H1 (cell line): Measurements from ENCODE around the gene TSPAN9. TPM values are rescaled to one million over a fixed set of nuclear protein-coding genes. Genes with fewer than 3 reads are reported as not detected.
A peak's percentile ranks its signal among the peaks of the same experiment; 100 is the strongest.

ENCODE experiments used
- CTCF ChIA-PET: fragments of 300-600 bp; sonication (Branson Sonifier 250); formaldehyde crosslinking; loops from one replicate; lab custom pipeline; 2021; ENCODE audit not compliant: partially characterized antibody; lab: Charles Lee
- POLR2A ChIA-PET: fragments of 300-600 bp; sonication (Branson Sonifier 250); formaldehyde crosslinking; loops from one replicate; lab custom pipeline; 2021; ENCODE audit warnings: inconsistent platforms; ENCODE audit not compliant: partially characterized antibody; lab: Charles Lee
- DNase-seq, 2 experiments: peaks; one replicate each; pipeline versions ENCODE4 v3.0.0 to v3.0.0-alpha.2; 2010 to 2022; ENCODE audit warnings: low spot score in 2 of 2, low read depth in 1 of 2, mixed read lengths in 1 of 2
- FAIRE-seq: peaks from 2 replicates; lab custom pipeline; 2011; peaks lifted over from hg19 to GRCh38; lab: Jason Lieb, UNC
- H2AFZ ChIP-seq: 2 replicates; pipeline ENCODE4 v1.8.1; 2012; ENCODE audit warnings: low read length, inconsistent platforms
- H2AK5ac ChIP-seq: 2 replicates; pipeline ENCODE4 v1.6.1; 2013; ENCODE audit warnings: low read depth, low read length
- H2BK120ac ChIP-seq: replicated peaks from 2 replicates; pipeline ENCODE3; 2013; ENCODE audit warnings: low read depth, low read length, inconsistent platforms
- H2BK12ac ChIP-seq: 2 replicates; pipeline ENCODE4 v1.6.1; 2013; ENCODE audit warnings: low read depth, low read length
- H2BK15ac ChIP-seq: 2 replicates; pipeline ENCODE4 v1.6.1; 2013; ENCODE audit warnings: low read length
- H2BK20ac ChIP-seq: 2 replicates; pipeline ENCODE4 v1.6.1; 2013; ENCODE audit warnings: low read length
- H2BK5ac ChIP-seq: 2 replicates; pipeline ENCODE4 v1.6.1; 2013; ENCODE audit warnings: low read depth, low read length
- H3K14ac ChIP-seq: 2 replicates; pipeline ENCODE4 v1.6.1; 2013; ENCODE audit warnings: inconsistent platforms; ENCODE audit not compliant: insufficient read length
- H3K18ac ChIP-seq: 2 replicates; pipeline ENCODE4 v1.6.1; 2013; ENCODE audit warnings: low read length; ENCODE audit errors: extremely low read depth
- H3K23ac ChIP-seq: 2 replicates; pipeline ENCODE4 v1.6.1; 2013; ENCODE audit warnings: inconsistent platforms; ENCODE audit not compliant: insufficient read length
- H3K23me2 ChIP-seq: 2 replicates; pipeline ENCODE4 v1.6.1; 2013; ENCODE audit warnings: low read depth, low read length
- H3K27ac ChIP-seq: 2 replicates; pipeline ENCODE4 v1.6.1; 2011; ENCODE audit warnings: low read depth, low read length, inconsistent platforms
- H3K27me3 ChIP-seq, 4 experiments: replicated peaks in 1 of 4; 1 replicate in 1 of 4; 2 replicates in 3 of 4; pipeline versions ENCODE4 v1.6.1 to v1.8.1; 2011 to 2013; ENCODE audit warnings: low read length in 3 of 4, mild to moderate bottlenecking in 3 of 4, inconsistent platforms in 2 of 4, mixed read lengths in 2 of 4, moderate library complexity in 1 of 4; ENCODE audit not compliant: control insufficient read depth in 3 of 4, insufficient read depth in 3 of 4; ENCODE audit errors: extremely low read depth in 1 of 4
- H3K36me3 ChIP-seq, 4 experiments: 2 replicates each; pipeline versions ENCODE4 v1.6.1 to v1.8.1; 2011 to 2013; ENCODE audit warnings: mild to moderate bottlenecking in 4 of 4, low read length in 3 of 4, moderate library complexity in 2 of 4, control low read depth in 1 of 4, inconsistent platforms in 1 of 4; ENCODE audit not compliant: insufficient read depth in 4 of 4, control insufficient read depth in 2 of 4
- H3K4ac ChIP-seq: replicated peaks from 2 replicates; pipeline ENCODE3; 2013; ENCODE audit warnings: low read length, low read depth, mixed read lengths, inconsistent platforms; ENCODE audit not compliant: insufficient read length
- H3K4me1 ChIP-seq, 4 experiments: replicated peaks in 1 of 4; 1 replicate in 1 of 4; 2 replicates in 3 of 4; pipeline versions ENCODE4 v1.6.1 to v1.8.1; 2011 to 2013; ENCODE audit warnings: low read length in 3 of 4, inconsistent platforms in 2 of 4, mixed read lengths in 1 of 4; ENCODE audit not compliant: insufficient read depth in 4 of 4, control insufficient read depth in 3 of 4
- H3K4me2 ChIP-seq, 2 experiments: 2 replicates each; pipeline versions ENCODE4 v1.6.1 to v1.8.1; 2011 to 2013; ENCODE audit warnings: low read depth in 2 of 2, low read length in 2 of 2, control low read depth in 1 of 2, inconsistent platforms in 1 of 2, mild to moderate bottlenecking in 1 of 2; ENCODE audit not compliant: insufficient read depth in 1 of 2
- H3K4me3 ChIP-seq, 4 experiments: fragments of 200-600, 300-600 bp in 1 of 4; sonication (generic), shearing (Covaris generic), sonication (Bioruptor Twin) in 1 of 4; 2 replicates each; pipeline versions ENCODE4 v1.5.1 to v1.8.1; 2011 to 2016; ENCODE audit warnings: low read length in 4 of 4, low read depth in 3 of 4, control low read depth in 2 of 4, inconsistent platforms in 2 of 4, mild to moderate bottlenecking in 2 of 4, mixed read lengths in 1 of 4, moderate library complexity in 1 of 4; ENCODE audit not compliant: insufficient read depth in 2 of 4; ENCODE audit errors: extremely low read depth in 1 of 4
- H3K56ac ChIP-seq: replicated peaks from 2 replicates; pipeline ENCODE3; 2013; ENCODE audit warnings: low read depth, mild to moderate bottlenecking, mixed read lengths, low read length, inconsistent platforms; ENCODE audit not compliant: insufficient read length
- H3K79me1 ChIP-seq: 2 replicates; pipeline ENCODE4 v1.6.1; 2013; ENCODE audit warnings: low read depth, low read length, control low read depth
- H3K79me2 ChIP-seq, 2 experiments: 2 replicates each; pipeline versions ENCODE4 v1.6.1 to v1.8.1; 2012 to 2013; ENCODE audit warnings: low read length in 2 of 2, mild to moderate bottlenecking in 2 of 2, inconsistent platforms in 1 of 2; ENCODE audit not compliant: insufficient read depth in 2 of 2, control insufficient read depth in 1 of 2
- H3K9ac ChIP-seq, 4 experiments: replicated peaks in 1 of 4; 1 replicate in 1 of 4; 2 replicates in 3 of 4; pipeline versions ENCODE4 v1.6.1 to v1.8.1; 2011 to 2013; ENCODE audit warnings: low read depth in 3 of 4, low read length in 3 of 4, control low read depth in 2 of 4, mild to moderate bottlenecking in 2 of 4, moderate library complexity in 2 of 4, inconsistent platforms in 1 of 4; ENCODE audit errors: extremely low read depth in 1 of 4
- H3K9me3 ChIP-seq, 2 experiments: 2 replicates each; pipeline versions ENCODE4 v1.6.1 to v1.8.1; 2012 to 2013; ENCODE audit warnings: mild to moderate bottlenecking in 2 of 2, moderate library complexity in 2 of 2, control low read depth in 1 of 2, inconsistent platforms in 1 of 2, low read depth in 1 of 2, low read length in 1 of 2, mixed read lengths in 1 of 2; ENCODE audit not compliant: insufficient read depth in 2 of 2
- H4K20me1 ChIP-seq, 2 experiments: replicated peaks in 1 of 2; 2 replicates each; pipeline versions ENCODE3 to v1.8.1; 2011 to 2013; ENCODE audit warnings: inconsistent platforms in 2 of 2, low read length in 2 of 2, mild to moderate bottlenecking in 1 of 2; ENCODE audit not compliant: insufficient read depth in 2 of 2, control insufficient read depth in 1 of 2
- H4K5ac ChIP-seq: 2 replicates; pipeline ENCODE4 v1.6.1; 2013; ENCODE audit warnings: low read length, low read depth, mixed read lengths, inconsistent platforms; ENCODE audit not compliant: insufficient read length
- H4K8ac ChIP-seq: 2 replicates; pipeline ENCODE4 v1.8.0; 2013; ENCODE audit warnings: mild to moderate bottlenecking, moderate library complexity, low read length, inconsistent platforms; ENCODE audit not compliant: insufficient read depth; ENCODE audit errors: extremely low read depth
- H4K91ac ChIP-seq: replicated peaks from 2 replicates; pipeline ENCODE3; 2013; ENCODE audit warnings: low read length, mixed read lengths, inconsistent platforms; ENCODE audit not compliant: insufficient read length
- RFX5 ChIP-seq: IDR thresholded peaks from 2 replicates; pipeline ENCODE4 v1.6.1; 2011; ENCODE audit warnings: low read depth, low read length, improper control_type of control experiment, borderline replicate concordance
- SIX5 ChIP-seq: IDR thresholded peaks from 2 replicates; pipeline ENCODE4 v1.6.1; 2011; ENCODE audit warnings: mild to moderate bottlenecking, low read depth, low read length
- WGBS, 2 experiments: shearing (Covaris generic) in 1 of 2; methylation state at CpG; one replicate each; pipeline versions ENCODE4 v1.1.6 to v1.1.7; 2013 to 2015; ENCODE audit warnings: low lambda C conversion rate in 2 of 2, mixed read lengths in 2 of 2, inconsistent platforms in 1 of 2, low coverage in 1 of 2, missing lambda C conversion rate in 1 of 2; ENCODE audit not compliant: insufficient replicate concordance in 2 of 2, insufficient coverage in 1 of 2, insufficient read length in 1 of 2; ENCODE audit errors: extremely low coverage in 1 of 2, missing lambda C conversion rate in 1 of 2; 5-methylcytosine and 5-hydroxymethylcytosine counted together
- polyA plus RNA-seq, 7 experiments: library from polyadenylated mRNA; depleted of rRNA in 3 of 7; stranded (reverse) in 5 of 7; unstranded in 2 of 7; fragments of >200 nt in 5 of 7; fragments of 200-250 nt in 2 of 7; gene quantifications; 1 replicate in 5 of 7; 2 replicates in 1 of 7; 4 replicates in 1 of 7; pipeline versions ENCODE4 v1.2.1 to v1.2.3, GENCODE V29; 2011 to 2013; ENCODE audit warnings: missing spikeins in 2 of 7, mixed read lengths in 2 of 7
- total RNA-seq: library from RNA; stranded (reverse); fragmentation: NEBNext Ultra II Directional; extraction: Animal tissue kit (Norgen Biotek cat#: 25700); gene quantifications from 2 replicates; pipeline ENCODE4 v1.2.1, GENCODE V29; 2021

Gene TSPAN9
- total and polyA plus RNA-seq, 2 of the 8 experiments (the other 6 are each of a cell fraction or from before 2014, with no cell fraction given): 11.5 to 29.1 TPM

GRCh38 chr12:3172124-3173007, 95.2 kb downstream of the TSPAN9 start:
- no peak overlapping the region for H3K4ac ChIP-seq
- H2AK5ac ChIP-seq: peak overlapping the region; percentile 4; the same call in 1 of the 2 replicates
- no peaks in the 10 kb centered on the region for H3K36me3 ChIP-seq
- FAIRE-seq (no peak), DNase-seq (no peak)
- H2BK12ac ChIP-seq: peak overlapping the region; percentile 1; the same call in 1 of the 2 replicates
- no peak overlapping the region for H3K56ac ChIP-seq
- 0 out of 2 replicates have a peak, but pooled peaks cover 3% of the 10 kb centered on the region for H3K23me2 ChIP-seq
- H4K8ac ChIP-seq: peak overlapping the region; percentile 16; the same call in 1 of the 2 replicates
- no peaks in the 10 kb centered on the region for H3K9me3 ChIP-seq
- no peaks in the 10 kb centered on the region for H4K20me1 ChIP-seq
- H3K23ac ChIP-seq: no peak overlapping the region
- no peaks in the 10 kb centered on the region for H3K27me3 ChIP-seq
- 83% methylated on average over 39 of the region's 42 CpGs; no CpG with 5 or more reads in 1 of the 2 experiments for WGBS, 2 experiments
- H3K4me1 ChIP-seq: peaks cover 3 to 17% (median 15%) of the 10 kb centered on the region in 4 experiments
- H2BK20ac ChIP-seq: no peak overlapping the region
- H3K27ac ChIP-seq: no peak overlapping the region
- CTCF ChIA-PET: interaction anchor here (0.6 to 11.4 kb wide), 13 partner anchors 9 to 384 kb away, joined by 3 to 95 read pairs (median 4); no protein-coding TSS in a partner anchor
- peak overlapping the region; percentile 97; the same call in 1 of the 2 replicates for H2BK15ac ChIP-seq
- H2AFZ ChIP-seq: no peak overlapping the region
- no peak overlapping the region for H2BK120ac ChIP-seq
- H2BK5ac ChIP-seq: peak overlapping the region; percentile 53; the same call in 1 of the 2 replicates
- no peak overlapping the region for H3K4me2 ChIP-seq
- POLR2A ChIA-PET: interaction anchor here (1.3 to 1.5 kb wide), 2 partner anchors 9 to 26 kb away, joined by 3 to 4 read pairs; no protein-coding TSS in a partner anchor
- H4K5ac ChIP-seq: no peak overlapping the region
- no peak overlapping the region for H3K4me3 ChIP-seq
- no peak overlapping the region for H3K14ac ChIP-seq
- no peak overlapping the region for H3K9ac ChIP-seq
- H3K79me1 ChIP-seq: peaks cover 4% of the 10 kb centered on the region; the same call in 1 of the 2 replicates
- no peaks in the 10 kb centered on the region for H3K79me2 ChIP-seq
- H3K18ac ChIP-seq: no peak overlapping the region
- peak overlapping the region; percentile 33 for H4K91ac ChIP-seq
- TF ChIP-seq RFX5 (no peak), SIX5 (no peak)
